CD4-positive, alpha-beta T cell treated with Interferon alpha-2 for 1 hour (primary cell): ENCODE data around the gene ITGB1BP1.

ENCODE experiments used
- DNase-seq, 2 donors: peaks; one replicate each; pipeline ENCODE4 v3.0.0-alpha.2; 2020 to 2022

ITGB1BP1 gene

GRCh38 chr2:9424447-9425164 is 1.3 kb upstream of the ITGB1BP1 start:
- no peak for DNase-seq

- DNase-seq: peak in 1 of 2 donors; percentile 34
Measured at GRCh38 chr2:9423922-9424272, 569 bp upstream of the ITGB1BP1 start.

- peak; percentile 29 to 47 for DNase-seq
Measured at GRCh38 chr2:9422321-9423099, 818 bp downstream of the ITGB1BP1 start.

GRCh38 chr2:9420495-9420894 is 2.8 kb downstream of the ITGB1BP1 start:
- no peak for DNase-seq

- no peak for DNase-seq
Measured at GRCh38 chr2:9419541-9419940, 3.8 kb downstream of the ITGB1BP1 start.

- no peak for DNase-seq
Measured at GRCh38 chr2:9418746-9419145, 4.6 kb downstream of the ITGB1BP1 start.

GRCh38 chr2:9417725-9418124 is 5.6 kb downstream of the ITGB1BP1 start:
- no peak for DNase-seq

- no peak for DNase-seq
Measured at GRCh38 chr2:9416962-9417316, 6.4 kb downstream of the ITGB1BP1 start.

GRCh38 chr2:9416267-9416961 is 6.9 kb downstream of the ITGB1BP1 start:
- DNase-seq: no peak

GRCh38 chr2:9415516-9416169 is 7.7 kb downstream of the ITGB1BP1 start:
- DNase-seq: no peak

GRCh38 chr2:9412781-9413180 is 10.5 kb downstream of the ITGB1BP1 start:
- DNase-seq: no peak

- no peak for DNase-seq
Measured at GRCh38 chr2:9410108-9410507, 13.2 kb downstream of the ITGB1BP1 start.

- no peak for DNase-seq
Measured at GRCh38 chr2:9408641-9409151, 14.6 kb downstream of the ITGB1BP1 start.

- DNase-seq: no peak
Measured at GRCh38 chr2:9407363-9407811, 15.9 kb downstream of the ITGB1BP1 start.

GRCh38 chr2:9406529-9407362 is 16.6 kb downstream of the ITGB1BP1 start:
- no peak for DNase-seq

- no peak for DNase-seq
Measured at GRCh38 chr2:9405636-9406035, 17.7 kb downstream of the ITGB1BP1 start.

- no peak for DNase-seq
Measured at GRCh38 chr2:9404451-9404850, 18.9 kb downstream of the ITGB1BP1 start.

GRCh38 chr2:9403924-9404323 is 19.4 kb downstream of the ITGB1BP1 start:
- no peak for DNase-seq

GRCh38 chr2:9401646-9402371 is 21.5 kb downstream of the ITGB1BP1 start:
- DNase-seq: no peak

GRCh38 chr2:9401059-9401547 is 22.2 kb downstream of the ITGB1BP1 start:
- DNase-seq: no peak
